ENCODE results near the gene OVCA2.

The OVCA2 gene

GRCh38 chr17:2049333-2050299 lies 7.8 kb downstream of the OVCA2 start:
- peaks cover 2% of the 10 kb centered on the region for H3K4me1 ChIP-seq (ENCODE audit: control insufficient read depth, insufficient read depth, low read length, unreplicated experiment)
- H3K36me3 ChIP-seq (ENCODE audit: insufficient read depth, low read length) = no peaks in the 10 kb centered on the region
- H3K27ac ChIP-seq (ENCODE audit: low read depth, low read length) = peak overlapping the region; percentile 68
- H3K4me3 ChIP-seq (ENCODE audit: low read depth, low read length) = peak overlapping the region; percentile 79
- no peaks in the 10 kb centered on the region for H3K79me2 ChIP-seq (ENCODE audit: control insufficient read depth, insufficient read depth, low read length, unreplicated experiment)
- peaks cover 10% of the 10 kb centered on the region; the same call in 1 of the 2 replicates for H3K27me3 ChIP-seq (ENCODE audit: insufficient read depth, low read length)
- H2AFZ ChIP-seq (ENCODE audit: low read length, unreplicated experiment) = peak overlapping the region; percentile 29

DNA sequence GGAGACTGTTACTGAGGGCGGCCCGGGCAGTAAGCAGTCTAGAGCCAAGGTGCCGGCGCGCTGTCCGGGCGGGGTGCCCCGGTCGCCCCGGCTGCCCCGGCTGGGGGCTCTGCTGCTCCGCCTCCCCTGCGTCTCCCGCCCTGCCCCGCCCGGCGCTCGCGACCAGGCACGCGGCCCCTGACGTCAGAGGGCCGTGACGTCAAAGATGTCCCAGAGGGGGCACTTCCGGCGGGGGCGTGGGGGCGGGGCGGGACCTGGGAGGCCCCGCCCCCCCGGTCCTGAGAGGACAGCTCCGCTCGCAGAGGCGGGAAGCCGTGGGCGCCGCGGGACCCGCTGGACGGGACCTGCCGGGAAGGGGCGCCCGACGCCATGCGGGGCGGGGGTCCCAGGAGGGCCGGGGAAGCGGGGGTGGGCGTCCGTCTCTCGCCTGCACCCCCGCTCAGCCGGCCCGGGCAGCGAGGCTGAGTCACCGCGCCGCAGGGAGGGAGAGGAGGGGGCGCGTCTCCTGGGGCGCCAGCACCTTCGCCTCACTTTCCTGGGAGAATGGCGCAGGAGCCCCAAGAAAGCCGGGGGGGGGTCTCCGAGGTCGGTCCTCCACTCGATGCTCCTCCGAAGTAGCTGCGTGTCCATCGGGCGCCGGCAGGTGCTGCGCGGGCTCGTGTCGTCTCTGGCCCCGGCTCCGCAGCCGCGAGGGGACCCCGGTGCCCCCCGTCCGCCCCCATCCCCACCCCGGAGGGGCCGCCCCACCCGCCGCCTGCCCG lies 8.7 kb downstream of the OVCA2 start:
- Histone ChIP-seq H3K27me3 (ENCODE audit: insufficient read depth, low read length) (peaks cover 10% of the 10 kb centered on the region; the same call in 1 of the 2 replicates), H3K27ac (ENCODE audit: low read depth, low read length) (peak overlapping the region; percentile 58; the same call in 1 of the 2 replicates), H3K36me3 (ENCODE audit: insufficient read depth, low read length) (no peaks in the 10 kb centered on the region), H3K4me1 (ENCODE audit: control insufficient read depth, insufficient read depth, low read length, unreplicated experiment) (no peaks in the 10 kb centered on the region), H3K4me3 (ENCODE audit: low read depth, low read length) (peak overlapping the region; percentile 77), H3K79me2 (ENCODE audit: control insufficient read depth, insufficient read depth, low read length, unreplicated experiment) (no peaks in the 10 kb centered on the region), H2AFZ (ENCODE audit: low read length, unreplicated experiment) (no peak overlapping the region)

- Histone ChIP-seq H3K27me3 (ENCODE audit: insufficient read depth, low read length) (peaks cover 10% of the 10 kb centered on the region; the same call in 1 of the 2 replicates), H3K4me1 (ENCODE audit: control insufficient read depth, insufficient read depth, low read length, unreplicated experiment) (no peaks in the 10 kb centered on the region), H3K27ac (ENCODE audit: low read depth, low read length) (no peak overlapping the region), H3K36me3 (ENCODE audit: insufficient read depth, low read length) (no peaks in the 10 kb centered on the region), H3K79me2 (ENCODE audit: control insufficient read depth, insufficient read depth, low read length, unreplicated experiment) (peaks cover under 1% of the 10 kb centered on the region), H3K4me3 (ENCODE audit: low read depth, low read length) (peak overlapping the region; percentile 77), H2AFZ (ENCODE audit: low read length, unreplicated experiment) (no peak overlapping the region)
These were observed 9.5 kb downstream of the OVCA2 start for GRCh38 chr17:2051061-2051932.

- H3K27ac ChIP-seq (ENCODE audit: low read depth, low read length) = no peak overlapping the region
- H3K4me1 ChIP-seq (ENCODE audit: control insufficient read depth, insufficient read depth, low read length, unreplicated experiment) = no peaks in the 10 kb centered on the region
- peaks cover 7% of the 10 kb centered on the region for H3K79me2 ChIP-seq (ENCODE audit: control insufficient read depth, insufficient read depth, low read length, unreplicated experiment)
- H3K4me3 ChIP-seq (ENCODE audit: low read depth, low read length) = no peak overlapping the region
- H3K36me3 ChIP-seq (ENCODE audit: insufficient read depth, low read length) = no peaks in the 10 kb centered on the region
- no peak overlapping the region for H2AFZ ChIP-seq (ENCODE audit: low read length, unreplicated experiment)
- H3K27me3 ChIP-seq (ENCODE audit: insufficient read depth, low read length) = peaks cover 10% of the 10 kb centered on the region; the same call in 1 of the 2 replicates
These were observed 10.2 kb downstream of the OVCA2 start for GRCh38 chr17:2051933-2052559.

- Histone ChIP-seq H3K4me3 (ENCODE audit: low read depth, low read length) (peak overlapping the region; percentile 79), H3K27ac (ENCODE audit: low read depth, low read length) (peak overlapping the region; percentile 20; the same call in 1 of the 2 replicates), H2AFZ (ENCODE audit: low read length, unreplicated experiment) (no peak overlapping the region), H3K79me2 (ENCODE audit: control insufficient read depth, insufficient read depth, low read length, unreplicated experiment) (peaks cover 14% of the 10 kb centered on the region), H3K4me1 (ENCODE audit: control insufficient read depth, insufficient read depth, low read length, unreplicated experiment) (no peaks in the 10 kb centered on the region), H3K27me3 (ENCODE audit: insufficient read depth, low read length) (peaks cover 10% of the 10 kb centered on the region; the same call in 1 of the 2 replicates), H3K36me3 (ENCODE audit: insufficient read depth, low read length) (peaks cover 3% of the 10 kb centered on the region; the same call in 1 of the 2 replicates)
These were observed 11.8 kb downstream of the OVCA2 start for GRCh38 chr17:2053380-2054261.

- no peaks in the 10 kb centered on the region for H3K4me1 ChIP-seq (ENCODE audit: control insufficient read depth, insufficient read depth, low read length, unreplicated experiment)
- H3K36me3 ChIP-seq (ENCODE audit: insufficient read depth, low read length) = peaks cover 3% of the 10 kb centered on the region; the same call in 1 of the 2 replicates
- peak overlapping the region; percentile 79 for H3K4me3 ChIP-seq (ENCODE audit: low read depth, low read length)
- H3K27me3 ChIP-seq (ENCODE audit: insufficient read depth, low read length) = peaks cover 10% of the 10 kb centered on the region; the same call in 1 of the 2 replicates
- H2AFZ ChIP-seq (ENCODE audit: low read length, unreplicated experiment) = no peak overlapping the region
- peak overlapping the region; percentile 20; the same call in 1 of the 2 replicates for H3K27ac ChIP-seq (ENCODE audit: low read depth, low read length)
- H3K79me2 ChIP-seq (ENCODE audit: control insufficient read depth, insufficient read depth, low read length, unreplicated experiment) = peaks cover 14% of the 10 kb centered on the region
These were observed 12.4 kb downstream of the OVCA2 start for GRCh38 chr17:2054262-2054511.

DNA sequence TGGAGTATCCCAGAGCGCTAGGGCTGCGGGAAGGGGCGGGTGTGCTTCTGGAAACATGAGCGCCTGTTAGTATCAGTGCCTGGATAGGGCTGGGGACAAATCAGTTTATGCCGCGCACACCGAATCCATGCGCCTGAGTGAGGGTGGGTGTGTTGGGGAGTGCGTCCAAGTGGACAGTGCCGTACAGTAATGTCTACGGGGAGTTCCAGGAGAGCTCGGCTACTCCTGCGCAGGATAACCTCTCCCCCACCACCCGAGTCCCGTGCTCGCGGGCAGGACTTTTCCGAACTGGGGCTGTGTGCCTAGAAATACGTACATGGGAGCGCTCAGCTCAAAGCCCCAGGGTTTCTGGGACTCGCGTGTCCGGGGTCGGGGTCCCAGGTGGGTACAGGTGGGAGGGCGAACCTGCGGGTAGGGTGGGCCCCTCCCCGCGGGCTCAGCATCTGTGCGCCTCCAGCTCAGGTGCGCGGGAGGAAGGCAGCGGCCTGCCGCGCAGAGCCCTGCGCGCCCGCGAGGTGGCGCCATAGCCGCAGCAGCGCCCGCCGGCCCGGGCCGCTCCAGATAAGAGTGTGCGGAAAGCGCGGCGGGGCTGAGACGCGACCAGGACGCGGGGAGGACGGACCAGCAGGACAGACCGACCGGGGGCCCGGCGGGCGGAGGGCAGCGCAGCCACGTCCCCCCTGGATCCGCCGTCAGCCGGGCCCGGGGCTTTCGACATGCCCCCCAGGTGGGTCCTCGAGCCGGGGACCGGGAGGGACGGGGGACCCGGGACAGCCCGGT lies 12.9 kb downstream of the OVCA2 start, which contains the start of gene HIC1:
Gene HIC1 (plus strand): TSS at position 592 of the 780 bp plus-strand sequence. CDS start 1,588 bp downstream, outside the sequence.
- H3K36me3 ChIP-seq (ENCODE audit: insufficient read depth, low read length) = peaks cover 3% of the 10 kb centered on the region; the same call in 1 of the 2 replicates
- no peaks in the 10 kb centered on the region for H3K4me1 ChIP-seq (ENCODE audit: control insufficient read depth, insufficient read depth, low read length, unreplicated experiment)
- peak within 1 kb of the TSS; percentile 79 for H3K4me3 ChIP-seq (ENCODE audit: low read depth, low read length)
- H2AFZ ChIP-seq (ENCODE audit: low read length, unreplicated experiment) = peak within 1 kb of the TSS; percentile 46
- peaks cover 14% of the 10 kb centered on the region for H3K79me2 ChIP-seq (ENCODE audit: control insufficient read depth, insufficient read depth, low read length, unreplicated experiment)
- H3K27ac ChIP-seq (ENCODE audit: low read depth, low read length) = peak within 1 kb of the TSS; percentile 54
- H3K27me3 ChIP-seq (ENCODE audit: insufficient read depth, low read length) = peaks cover 10% of the 10 kb centered on the region; the same call in 1 of the 2 replicates

- H3K36me3 ChIP-seq (ENCODE audit: insufficient read depth, low read length) = peaks cover 4% of the 10 kb centered on the region; the same call in 1 of the 2 replicates
- H3K4me3 ChIP-seq (ENCODE audit: low read depth, low read length) = peak overlapping the region; percentile 79
- H3K79me2 ChIP-seq (ENCODE audit: control insufficient read depth, insufficient read depth, low read length, unreplicated experiment) = peaks cover 14% of the 10 kb centered on the region
- peaks cover 9% of the 10 kb centered on the region; the same call in 1 of the 2 replicates for H3K27me3 ChIP-seq (ENCODE audit: insufficient read depth, low read length)
- peak overlapping the region; percentile 54 for H3K27ac ChIP-seq (ENCODE audit: low read depth, low read length)
- no peaks in the 10 kb centered on the region for H3K4me1 ChIP-seq (ENCODE audit: control insufficient read depth, insufficient read depth, low read length, unreplicated experiment)
- peak overlapping the region; percentile 46 for H2AFZ ChIP-seq (ENCODE audit: low read length, unreplicated experiment)
These were observed 13.7 kb downstream of the OVCA2 start for GRCh38 chr17:2055292-2056205.
